NB4 (cell line): ENCODE results near the gene CEMP1.

Experiments used
- POLR2A ChIP-seq: IDR thresholded peaks from 2 replicates; pipeline ENCODE4 v1.6.1; 2011; ENCODE audit warnings: mild to moderate bottlenecking; ENCODE audit not compliant: insufficient read length; ENCODE audit errors: extremely low read depth
- TF ChIP-seq, protein P1 (sequence below): IDR thresholded peaks from one replicate; pipeline ENCODE4 v1.5.1; 2012; ENCODE audit warnings: low read depth, low read length

DNA sequence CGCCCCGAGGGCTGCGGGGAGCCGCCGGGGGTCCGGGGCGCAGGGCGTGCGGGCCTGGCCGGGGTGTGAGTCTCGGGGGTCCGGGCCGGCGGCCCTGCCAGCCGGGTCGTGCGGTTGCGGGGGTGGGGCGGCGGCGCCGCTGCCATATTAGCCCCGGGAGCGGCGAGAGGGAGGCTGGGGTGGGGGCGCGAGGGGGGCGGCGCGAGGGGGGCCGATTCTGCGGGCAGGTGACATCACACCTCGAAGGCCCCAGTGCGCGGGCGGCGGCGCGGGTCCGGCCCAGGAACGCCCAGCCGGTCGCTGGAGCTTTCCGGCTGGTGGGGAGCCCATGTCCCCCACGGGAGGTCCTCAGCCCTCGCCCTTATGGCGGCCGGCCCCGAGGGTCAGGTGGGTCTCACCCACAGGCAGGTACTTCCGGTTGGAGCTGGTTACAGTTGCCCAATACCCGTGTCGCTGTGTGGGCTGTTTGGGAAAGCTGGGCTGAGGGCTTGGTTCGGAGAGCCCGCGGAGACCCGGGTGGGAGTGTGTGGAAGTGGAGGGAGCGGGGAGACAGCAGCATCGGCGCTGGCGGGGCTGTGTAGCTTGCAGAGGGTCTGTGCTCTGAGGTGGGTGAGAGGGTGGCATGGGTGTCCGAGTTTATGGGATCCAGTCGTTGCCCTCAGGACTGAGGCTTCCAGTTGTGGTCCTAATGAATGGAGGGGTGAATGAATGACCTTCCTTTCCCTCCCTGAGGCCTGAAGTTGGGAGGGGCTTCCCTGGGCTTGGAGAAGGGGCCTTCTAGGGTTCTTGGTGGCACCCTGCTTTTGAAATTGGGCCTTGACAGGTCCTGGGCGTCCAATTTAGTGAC is 16.7 kb downstream of the CEMP1 start:
- TF ChIP-seq, protein P1, sequence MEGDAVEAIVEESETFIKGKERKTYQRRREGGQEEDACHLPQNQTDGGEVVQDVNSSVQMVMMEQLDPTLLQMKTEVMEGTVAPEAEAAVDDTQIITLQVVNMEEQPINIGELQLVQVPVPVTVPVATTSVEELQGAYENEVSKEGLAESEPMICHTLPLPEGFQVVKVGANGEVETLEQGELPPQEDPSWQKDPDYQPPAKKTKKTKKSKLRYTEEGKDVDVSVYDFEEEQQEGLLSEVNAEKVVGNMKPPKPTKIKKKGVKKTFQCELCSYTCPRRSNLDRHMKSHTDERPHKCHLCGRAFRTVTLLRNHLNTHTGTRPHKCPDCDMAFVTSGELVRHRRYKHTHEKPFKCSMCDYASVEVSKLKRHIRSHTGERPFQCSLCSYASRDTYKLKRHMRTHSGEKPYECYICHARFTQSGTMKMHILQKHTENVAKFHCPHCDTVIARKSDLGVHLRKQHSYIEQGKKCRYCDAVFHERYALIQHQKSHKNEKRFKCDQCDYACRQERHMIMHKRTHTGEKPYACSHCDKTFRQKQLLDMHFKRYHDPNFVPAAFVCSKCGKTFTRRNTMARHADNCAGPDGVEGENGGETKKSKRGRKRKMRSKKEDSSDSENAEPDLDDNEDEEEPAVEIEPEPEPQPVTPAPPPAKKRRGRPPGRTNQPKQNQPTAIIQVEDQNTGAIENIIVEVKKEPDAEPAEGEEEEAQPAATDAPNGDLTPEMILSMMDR: no peak
- no peak for TF ChIP-seq POLR2A
